ENCODE measurements around the gene ZNF281.
"Not testable (repeated sequence)": the region's sequence is repeated elsewhere in the genome, so short reads cannot be mapped to it uniquely, and the experiment has no call there.

ZNF281 gene

GRCh38 chr1:200363264-200363933 lies 46.4 kb downstream of the ZNF281 start:
- no peak for DNase-seq

GRCh38 chr1:200362421-200362820 lies 47.4 kb downstream of the ZNF281 start:
- no peak for DNase-seq

DNA sequence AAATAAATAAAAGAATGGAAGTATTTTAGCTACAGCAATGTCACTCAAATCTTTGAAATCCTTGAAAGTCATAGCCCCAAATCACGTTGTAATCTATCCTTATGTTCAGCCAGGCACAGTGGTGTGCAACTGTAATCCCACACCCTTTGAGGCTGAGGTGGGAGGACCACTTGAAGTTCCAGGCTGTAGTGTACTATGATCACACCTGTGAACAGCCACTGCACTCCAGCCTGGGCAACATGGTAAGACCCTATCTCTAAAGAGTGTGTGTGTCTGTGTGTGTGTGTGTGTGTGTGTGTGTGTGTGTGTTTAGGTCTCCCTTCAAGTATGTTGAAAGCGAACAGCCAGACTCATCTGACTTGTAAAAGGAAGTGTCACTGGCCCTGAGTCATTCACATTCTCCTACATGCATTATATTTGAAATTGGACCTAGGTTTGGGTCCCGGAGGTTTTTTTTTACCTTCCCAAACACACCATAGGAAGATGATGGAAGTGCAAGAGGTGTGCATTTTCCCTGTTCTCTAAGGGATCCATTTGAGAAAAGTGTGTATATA lies 50.1 kb downstream of the ZNF281 start:
- no peak for DNase-seq

GRCh38 chr1:200357925-200358324 lies 51.9 kb downstream of the ZNF281 start:
- not testable (repeated sequence) for DNase-seq

DNA sequence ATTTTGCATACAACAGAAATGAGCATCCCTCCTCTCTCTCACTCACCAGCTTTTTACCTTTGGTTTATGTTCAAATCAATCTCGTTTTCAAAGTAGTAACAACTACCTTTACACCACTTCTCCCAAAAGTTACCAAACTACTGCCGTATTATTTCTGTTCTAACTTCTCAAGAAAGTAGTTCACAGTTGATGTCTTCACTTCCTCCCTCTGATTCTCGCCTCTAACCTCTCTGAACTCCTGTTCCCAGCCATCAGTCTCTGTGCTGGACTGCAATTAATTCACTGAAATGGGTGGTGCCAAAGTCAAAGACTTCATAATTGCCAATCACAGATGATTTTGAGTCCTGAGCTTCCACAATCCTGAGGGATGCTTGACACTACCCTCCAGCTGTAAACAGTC lies 54.0 kb downstream of the ZNF281 start:
- DNase-seq = no peak

Measured in CD4-positive, alpha-beta T cell treated with Interleukin-17A for 4 hours (primary cell).